B cell (primary cell): Measurements from ENCODE around the gene LRR1.

Experiments
- EZH2 ChIP-seq: IDR thresholded peaks from 2 replicates; pipeline ENCODE4 v1.6.1; 2012; ENCODE audit warnings: borderline replicate concordance, low read depth, mild to moderate bottlenecking, moderate library complexity, low read length; ENCODE audit not compliant: insufficient read depth, poor library complexity, severe bottlenecking
- TF ChIP-seq, protein P1 (sequence below): fragments of 200-600 bp; IDR thresholded peaks from one replicate; pipeline ENCODE4 v1.8.0; 2022; ENCODE audit warnings: antibody characterized with exemption, mild to moderate bottlenecking

DNA sequence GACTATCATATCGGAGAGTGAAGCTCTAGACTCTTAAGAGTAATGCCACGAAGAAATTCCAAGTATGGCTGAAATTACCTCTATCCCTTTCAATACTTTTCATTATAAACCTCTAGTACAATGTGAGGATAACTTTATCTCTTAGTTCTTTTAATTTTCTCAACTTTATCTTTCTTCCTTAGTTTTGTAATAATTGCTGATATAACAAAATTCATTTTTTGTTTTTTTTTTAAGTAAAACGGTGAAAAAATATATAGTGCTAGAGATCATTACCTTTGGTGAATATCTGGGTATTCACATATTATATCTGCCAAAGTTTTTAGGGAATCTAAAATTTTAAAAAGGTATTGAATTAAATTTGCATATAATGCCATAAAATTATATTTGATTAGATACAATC lies 55.8 kb downstream of the LRR1 start:
- TF ChIP-seq, protein P1, sequence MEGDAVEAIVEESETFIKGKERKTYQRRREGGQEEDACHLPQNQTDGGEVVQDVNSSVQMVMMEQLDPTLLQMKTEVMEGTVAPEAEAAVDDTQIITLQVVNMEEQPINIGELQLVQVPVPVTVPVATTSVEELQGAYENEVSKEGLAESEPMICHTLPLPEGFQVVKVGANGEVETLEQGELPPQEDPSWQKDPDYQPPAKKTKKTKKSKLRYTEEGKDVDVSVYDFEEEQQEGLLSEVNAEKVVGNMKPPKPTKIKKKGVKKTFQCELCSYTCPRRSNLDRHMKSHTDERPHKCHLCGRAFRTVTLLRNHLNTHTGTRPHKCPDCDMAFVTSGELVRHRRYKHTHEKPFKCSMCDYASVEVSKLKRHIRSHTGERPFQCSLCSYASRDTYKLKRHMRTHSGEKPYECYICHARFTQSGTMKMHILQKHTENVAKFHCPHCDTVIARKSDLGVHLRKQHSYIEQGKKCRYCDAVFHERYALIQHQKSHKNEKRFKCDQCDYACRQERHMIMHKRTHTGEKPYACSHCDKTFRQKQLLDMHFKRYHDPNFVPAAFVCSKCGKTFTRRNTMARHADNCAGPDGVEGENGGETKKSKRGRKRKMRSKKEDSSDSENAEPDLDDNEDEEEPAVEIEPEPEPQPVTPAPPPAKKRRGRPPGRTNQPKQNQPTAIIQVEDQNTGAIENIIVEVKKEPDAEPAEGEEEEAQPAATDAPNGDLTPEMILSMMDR, result no peak
- no peak for TF ChIP-seq EZH2
